Prostate gland (tissue), 2 donors: Measurements from ENCODE around the gene TRIM45.

ENCODE experiments used
- CTCF ChIP-seq, 4 experiments: fragments of 200-600 bp in 2 of 4; fragments of 450-650 bp in 2 of 4; sonication (generic) in 2 of 4; IDR thresholded peaks; 1 replicate in 3 of 4; 2 replicates in 1 of 4; pipeline ENCODE4 v1.5.1; 2016 to 2019; ENCODE audit warnings: antibody characterized with exemption in 4 of 4, mild to moderate bottlenecking in 2 of 4, moderate library complexity in 2 of 4
- POLR2A ChIP-seq: fragments of 450-650 bp; IDR thresholded peaks from one replicate; pipeline ENCODE4 v1.6.1; 2016; ENCODE audit warnings: antibody characterized with exemption, mild to moderate bottlenecking
- POLR2AphosphoS5 ChIP-seq: sonication (generic); formaldehyde crosslinking; IDR thresholded peaks from one replicate; pipeline ENCODE4 v1.6.1; 2017; ENCODE audit warnings: antibody characterized with exemption

- TF ChIP-seq CTCF (IDR thresholded peaks at IDR 0.05), result no peak
- no peak for TF ChIP-seq POLR2A
- no peak for TF ChIP-seq POLR2AphosphoS5
These were observed 21.6 kb upstream of the TRIM45 start for GRCh38 chr1:117143172-117143571.
